Activated T-helper 1 cell treated with anti-CD3 and anti-CD28 coated beads, Interleukin-2, amount 50 U/mL, for 16 hours (primary cell): ENCODE results near the gene GPC6.

Experiments
- DNase-seq, 2 donors: peaks; one replicate each; pipeline ENCODE4 v3.0.0-alpha.2; 2020; ENCODE audit warnings: low read depth in 1 of 2, low spot score in 1 of 2

Gene GPC6

GRCh38 chr13:93811738-93812112 is 585.1 kb downstream of the GPC6 start:
- DNase-seq: no peak

- no peak for DNase-seq
Observed at GRCh38 chr13:93814658-93815057, 588.1 kb downstream of the GPC6 start.

GRCh38 chr13:93818345-93818744 is 591.7 kb downstream of the GPC6 start:
- no peak for DNase-seq

- DNase-seq: no peak
Observed at GRCh38 chr13:93819331-93819890, 592.8 kb downstream of the GPC6 start.

- DNase-seq: no peak
Observed at GRCh38 chr13:93824286-93824685, 597.7 kb downstream of the GPC6 start.

- DNase-seq: no peak
Observed at GRCh38 chr13:93834051-93834450, 607.4 kb downstream of the GPC6 start.

GRCh38 chr13:93843082-93843481 is 616.5 kb downstream of the GPC6 start:
- no peak for DNase-seq

- DNase-seq: no peak
Observed at GRCh38 chr13:93847162-93847561, 620.6 kb downstream of the GPC6 start.

- no peak for DNase-seq
Observed at GRCh38 chr13:93848247-93848646, 621.6 kb downstream of the GPC6 start.

GRCh38 chr13:93851236-93851635 is 624.6 kb downstream of the GPC6 start:
- DNase-seq: no peak

GRCh38 chr13:93853912-93854311 is 627.3 kb downstream of the GPC6 start:
- no peak for DNase-seq

- DNase-seq: no peak
Observed at GRCh38 chr13:93857126-93857525, 630.5 kb downstream of the GPC6 start.

GRCh38 chr13:93859716-93860115 is 633.1 kb downstream of the GPC6 start:
- no peak for DNase-seq

- no peak for DNase-seq
Observed at GRCh38 chr13:93861818-93862217, 635.2 kb downstream of the GPC6 start.

GRCh38 chr13:93862259-93862658 is 635.7 kb downstream of the GPC6 start:
- DNase-seq: no peak

- DNase-seq: no peak
Observed at GRCh38 chr13:93865235-93865634, 638.6 kb downstream of the GPC6 start.

- DNase-seq: no peak
Observed at GRCh38 chr13:93867481-93867880, 640.9 kb downstream of the GPC6 start.

- no peak for DNase-seq
Observed at GRCh38 chr13:93872376-93872775, 645.8 kb downstream of the GPC6 start.

GRCh38 chr13:93872786-93873347 is 646.3 kb downstream of the GPC6 start:
- DNase-seq: no peak

GRCh38 chr13:93875547-93875946 is 648.9 kb downstream of the GPC6 start:
- no peak for DNase-seq

GRCh38 chr13:93876236-93876635 is 649.6 kb downstream of the GPC6 start:
- no peak for DNase-seq

GRCh38 chr13:93878675-93879074 is 652.1 kb downstream of the GPC6 start:
- no peak for DNase-seq

GRCh38 chr13:93881411-93881810 is 654.8 kb downstream of the GPC6 start:
- DNase-seq: no peak
